H9 (cell line): Measurements from ENCODE around the gene HEG1. TPM values are rescaled to one million over a fixed set of nuclear protein-coding genes. Genes with fewer than 3 reads are reported as not detected.

Source experiments
- DNase-seq: peaks from one replicate; pipeline ENCODE4 v3.0.0-alpha.2; 2017
- H2AFZ ChIP-seq: one replicate; pipeline ENCODE4 v1.6.1; 2013; ENCODE audit warnings: mild to moderate bottlenecking, low read length, control low read depth, moderate library complexity
- H2AK5ac ChIP-seq: 2 replicates; pipeline ENCODE4 v1.6.1; 2013; ENCODE audit warnings: low read length, control low read depth, mixed read lengths; ENCODE audit not compliant: insufficient read length
- H2BK120ac ChIP-seq: one replicate; pipeline ENCODE4 v1.6.1; 2013; ENCODE audit warnings: low read depth, mild to moderate bottlenecking, low read length, control low read depth, inconsistent platforms; ENCODE audit not compliant: poor library complexity, severe bottlenecking
- H2BK12ac ChIP-seq: 2 replicates; pipeline ENCODE4 v1.6.1; 2013; ENCODE audit warnings: low read length, control low read depth, mixed read lengths, low read depth; ENCODE audit not compliant: insufficient read length
- H2BK15ac ChIP-seq: 2 replicates; pipeline ENCODE4 v1.6.1; 2013; ENCODE audit warnings: low read depth, low read length, control low read depth
- H2BK20ac ChIP-seq: one replicate; pipeline ENCODE4 v1.6.1; 2013; ENCODE audit warnings: low read depth, mild to moderate bottlenecking, low read length, control low read depth, inconsistent platforms; ENCODE audit not compliant: poor library complexity, severe bottlenecking
- H2BK5ac ChIP-seq: 2 replicates; pipeline ENCODE4 v1.6.1; 2013; ENCODE audit warnings: low read length, control low read depth, mixed read lengths; ENCODE audit not compliant: insufficient read length
- H3K14ac ChIP-seq: 2 replicates; pipeline ENCODE4 v1.6.1; 2013; ENCODE audit warnings: low read length, control low read depth; ENCODE audit not compliant: insufficient read depth
- H3K18ac ChIP-seq: 2 replicates; pipeline ENCODE4 v1.6.1; 2013; ENCODE audit warnings: low read depth, mild to moderate bottlenecking, mixed read lengths, low read length, control low read depth; ENCODE audit not compliant: insufficient read length
- H3K23ac ChIP-seq: 2 replicates; pipeline ENCODE4 v1.6.1; 2013; ENCODE audit warnings: low read length, control low read depth, mixed read lengths, low read depth; ENCODE audit not compliant: insufficient read length
- H3K23me2 ChIP-seq: 2 replicates; pipeline ENCODE4 v1.6.1; 2013; ENCODE audit warnings: low read depth, mild to moderate bottlenecking, mixed read lengths, low read length, control low read depth; ENCODE audit not compliant: insufficient read length, poor library complexity, severe bottlenecking
- H3K27ac ChIP-seq: 2 replicates; pipeline ENCODE4 v1.5.1; 2013; ENCODE audit warnings: low read length, control low read depth, mixed read lengths, low read depth; ENCODE audit not compliant: insufficient read length
- H3K27me3 ChIP-seq: 2 replicates; pipeline ENCODE4 v1.6.1; 2013; ENCODE audit warnings: low read length, control low read depth, inconsistent platforms; ENCODE audit not compliant: insufficient read depth
- H3K4ac ChIP-seq: 2 replicates; pipeline ENCODE4 v1.6.1; 2013; ENCODE audit warnings: low read depth, mild to moderate bottlenecking, control low read depth, inconsistent platforms, low read length, moderate library complexity
- H3K4me1 ChIP-seq: 2 replicates; pipeline ENCODE4 v1.6.1; 2013; ENCODE audit warnings: low read length, control low read depth, inconsistent platforms; ENCODE audit not compliant: insufficient read depth
- H3K4me2 ChIP-seq: 2 replicates; pipeline ENCODE4 v1.6.1; 2013; ENCODE audit warnings: low read length, control low read depth, mixed read lengths; ENCODE audit not compliant: insufficient read length, insufficient read depth
- H3K56ac ChIP-seq: 2 replicates; pipeline ENCODE4 v1.6.1; 2013; ENCODE audit warnings: low read depth, mild to moderate bottlenecking, mixed read lengths, low read length, control low read depth; ENCODE audit not compliant: insufficient read length
- H3K79me1 ChIP-seq: 2 replicates; pipeline ENCODE4 v1.6.1; 2013; ENCODE audit warnings: low read depth, mild to moderate bottlenecking, moderate library complexity, low read length, control low read depth, inconsistent platforms; ENCODE audit not compliant: insufficient read depth, poor library complexity, severe bottlenecking
- H3K79me2 ChIP-seq: 2 replicates; pipeline ENCODE4 v1.6.1; 2013; ENCODE audit warnings: low read length, control low read depth, inconsistent platforms; ENCODE audit not compliant: insufficient read depth
- H3K9ac ChIP-seq: 2 replicates; pipeline ENCODE4 v1.6.1; 2013; ENCODE audit warnings: low read length, control low read depth, mixed read lengths; ENCODE audit not compliant: insufficient read length; ENCODE audit errors: extremely low read depth
- H3K9me3 ChIP-seq: one replicate; pipeline ENCODE4 v1.6.1; 2013; ENCODE audit warnings: low read depth, low read length, inconsistent platforms; ENCODE audit not compliant: control insufficient read depth
- H3T11ph ChIP-seq: one replicate; pipeline ENCODE4 v1.6.1; 2013; ENCODE audit warnings: mild to moderate bottlenecking, low read length, control low read depth, inconsistent platforms
- H4K20me1 ChIP-seq: one replicate; pipeline ENCODE4 v1.6.1; 2013; ENCODE audit not compliant: control insufficient read depth, insufficient read length, insufficient read depth
- H4K5ac ChIP-seq: 2 replicates; pipeline ENCODE4 v1.6.1; 2013; ENCODE audit warnings: low read depth, mild to moderate bottlenecking, mixed read lengths, low read length, control low read depth; ENCODE audit not compliant: insufficient read length
- H4K8ac ChIP-seq: replicated peaks from 2 replicates; pipeline ENCODE4 v1.6.1; 2013; ENCODE audit warnings: low read length, control low read depth, mixed read lengths, low read depth; ENCODE audit not compliant: insufficient read length
- H4K91ac ChIP-seq: 2 replicates; pipeline ENCODE4 v1.6.1; 2013; ENCODE audit warnings: low read depth, mild to moderate bottlenecking, moderate library complexity, mixed read lengths, low read length, control low read depth; ENCODE audit not compliant: insufficient read length
- H3K27ac Mint-ChIP-seq, 3 experiments: 2 replicates in 2 of 3; 3 replicates in 1 of 3; pipeline ENCODE4 v1.8.0; 2020 to 2021; ENCODE audit warnings: mixed read lengths in 3 of 3, mild to moderate bottlenecking in 1 of 3, moderate library complexity in 1 of 3
- H3K27me3 Mint-ChIP-seq: 2 replicates; pipeline ENCODE4 v1.8.0; 2021; ENCODE audit warnings: low read depth, mild to moderate bottlenecking, moderate library complexity, mixed read lengths
- H3K36me3 Mint-ChIP-seq, 3 experiments: 2 replicates in 2 of 3; 3 replicates in 1 of 3; pipeline ENCODE4 v1.8.0; 2020 to 2021; ENCODE audit warnings: low read depth in 3 of 3, mixed read lengths in 3 of 3; ENCODE audit not compliant: insufficient read depth in 1 of 3
- H3K4me1 Mint-ChIP-seq, 2 experiments: 2 replicates each; pipeline ENCODE4 v1.8.0; 2020; ENCODE audit warnings: mixed read lengths in 2 of 2
- H3K4me3 Mint-ChIP-seq, 2 experiments: 2 replicates in 1 of 2; 3 replicates in 1 of 2; pipeline ENCODE4 v1.8.0; 2020 to 2021; ENCODE audit warnings: mild to moderate bottlenecking in 2 of 2, mixed read lengths in 2 of 2, moderate library complexity in 1 of 2
- H3K9me3 Mint-ChIP-seq, 2 experiments: 2 replicates in 1 of 2; 3 replicates in 1 of 2; pipeline ENCODE4 v1.8.0; 2020; ENCODE audit warnings: mild to moderate bottlenecking in 2 of 2, mixed read lengths in 2 of 2, moderate library complexity in 1 of 2
- total RNA-seq: library from RNA; stranded (reverse); gene quantifications from 2 replicates; pipeline ENCODE4 v1.2.1, GENCODE V29; 2021
- TF ChIP-seq, protein P1 (sequence below): fragments of 200-600 bp; sonication (generic); conservative IDR thresholded peaks from 3 replicates; pipeline ENCODE4 v1.8.0; 2021; ENCODE audit warnings: antibody characterized with exemption, mild to moderate bottlenecking

Gene HEG1
- total RNA-seq, 1 experiment from 2014 or later, result 10.3 TPM

DNA sequence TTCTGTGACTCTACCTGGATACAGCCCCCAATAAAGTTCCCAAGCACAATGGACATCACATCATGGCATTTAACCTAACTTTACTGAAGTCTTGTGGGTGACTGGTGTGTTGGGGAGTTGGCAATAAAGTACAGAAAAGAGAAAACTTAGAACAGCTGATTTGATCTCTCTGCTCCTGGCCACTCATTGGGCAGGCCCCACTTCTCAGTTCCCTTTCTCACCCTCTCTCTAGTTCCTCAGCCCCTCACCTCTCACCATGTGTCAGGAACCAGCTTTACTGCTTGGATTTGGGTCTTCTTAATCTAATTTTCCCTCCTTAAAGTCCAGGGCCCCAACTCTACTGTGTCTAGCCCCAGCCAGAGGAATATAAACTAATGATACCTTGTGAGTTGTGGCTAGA lies 120.5 kb downstream of the HEG1 start:
- no peaks in the 10 kb centered on the region for H3K4me1 Mint-ChIP-seq
- Histone ChIP-seq H2BK12ac (no peak overlapping the region), H3K79me1 (no peaks in the 10 kb centered on the region), H2AK5ac (no peak overlapping the region), H2BK120ac (no peak overlapping the region), H3T11ph (no peak overlapping the region), H4K5ac (no peak overlapping the region), H3K4me2 (no peak overlapping the region), H2AFZ (no peak overlapping the region), H3K27me3 (no peaks in the 10 kb centered on the region), H3K23me2 (no peaks in the 10 kb centered on the region), H3K14ac (no peak overlapping the region), H3K23ac (no peak overlapping the region), H3K4ac (no peak overlapping the region), H3K27ac (no peak overlapping the region), H2BK15ac (no peak overlapping the region), H2BK20ac (no peak overlapping the region), H4K91ac (no peak overlapping the region), H3K9me3 (no peaks in the 10 kb centered on the region), H3K79me2 (no peaks in the 10 kb centered on the region), H2BK5ac (no peak overlapping the region), H3K18ac (no peak overlapping the region), H4K8ac (no peak overlapping the region), H3K56ac (no peak overlapping the region), H3K9ac (no peak overlapping the region), H4K20me1 (no peaks in the 10 kb centered on the region), H3K4me1 (no peaks in the 10 kb centered on the region)
- H3K36me3 Mint-ChIP-seq, result no peaks in the 10 kb centered on the region; a peak in 1 of 7 replicates
- no peak for DNase-seq
- 0 out of 5 replicates have a peak, but pooled peaks cover 0 to 2% of the 10 kb centered on the region in 2 experiments for H3K9me3 Mint-ChIP-seq
- TF ChIP-seq, protein P1, sequence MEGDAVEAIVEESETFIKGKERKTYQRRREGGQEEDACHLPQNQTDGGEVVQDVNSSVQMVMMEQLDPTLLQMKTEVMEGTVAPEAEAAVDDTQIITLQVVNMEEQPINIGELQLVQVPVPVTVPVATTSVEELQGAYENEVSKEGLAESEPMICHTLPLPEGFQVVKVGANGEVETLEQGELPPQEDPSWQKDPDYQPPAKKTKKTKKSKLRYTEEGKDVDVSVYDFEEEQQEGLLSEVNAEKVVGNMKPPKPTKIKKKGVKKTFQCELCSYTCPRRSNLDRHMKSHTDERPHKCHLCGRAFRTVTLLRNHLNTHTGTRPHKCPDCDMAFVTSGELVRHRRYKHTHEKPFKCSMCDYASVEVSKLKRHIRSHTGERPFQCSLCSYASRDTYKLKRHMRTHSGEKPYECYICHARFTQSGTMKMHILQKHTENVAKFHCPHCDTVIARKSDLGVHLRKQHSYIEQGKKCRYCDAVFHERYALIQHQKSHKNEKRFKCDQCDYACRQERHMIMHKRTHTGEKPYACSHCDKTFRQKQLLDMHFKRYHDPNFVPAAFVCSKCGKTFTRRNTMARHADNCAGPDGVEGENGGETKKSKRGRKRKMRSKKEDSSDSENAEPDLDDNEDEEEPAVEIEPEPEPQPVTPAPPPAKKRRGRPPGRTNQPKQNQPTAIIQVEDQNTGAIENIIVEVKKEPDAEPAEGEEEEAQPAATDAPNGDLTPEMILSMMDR, result no peak
- H3K4me3 Mint-ChIP-seq, result no peak overlapping the region
- no peak overlapping the region; a peak in 1 of 7 replicates for H3K27ac Mint-ChIP-seq
- peaks cover 6% of the 10 kb centered on the region for H3K27me3 Mint-ChIP-seq
